ENCODE results near the gene BRD3OS. TPM values are rescaled to one million over a fixed set of nuclear protein-coding genes. Genes with fewer than 3 reads are reported as not detected.

BRD3OS gene
- total and polyA plus RNA-seq, 12 donors = 14.7 to 70.6 (median 22.0) TPM

DNA sequence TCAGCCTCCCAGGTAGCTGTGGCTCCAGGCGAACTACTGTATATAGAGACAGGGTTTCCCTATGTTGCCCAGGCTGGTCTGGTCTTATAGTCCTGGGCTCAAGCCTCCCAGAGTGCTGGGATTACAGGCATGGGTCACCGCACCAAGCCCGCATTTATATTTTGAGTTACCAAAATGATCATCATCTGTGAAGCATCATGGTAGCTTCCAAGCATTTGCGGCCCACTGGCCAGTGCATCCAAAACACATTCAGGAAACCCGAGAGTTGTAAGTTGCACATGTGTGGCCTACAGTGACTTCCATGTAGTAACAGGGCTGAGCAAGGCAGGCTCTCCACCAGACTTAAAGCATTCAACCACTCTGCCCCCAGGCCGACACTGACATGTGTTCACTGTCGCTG lies 2.3 kb downstream of the BRD3OS start:
- WGBS, 4 donors = 93 to 97% (median 97%) methylated on average over 7 of the region's 7 CpGs
- H3K4me3 ChIP-seq = no peak overlapping the region
- intact Hi-C loops (cut with DNase I) = loop anchor here (5.0 kb wide), 2 partner anchors 35 to 40 kb away; partner anchors contain the start of gene BRD3 (in 1 of the 2)
- peaks cover 6 to 20% of the 10 kb centered on the region in 2 donors for H3K4me1 ChIP-seq (replicated peaks in 1 of 2)
- TF ChIP-seq POLR2A (IDR thresholded peaks at IDR 0.05) = no peak
- TF ChIP-seq, protein P1, sequence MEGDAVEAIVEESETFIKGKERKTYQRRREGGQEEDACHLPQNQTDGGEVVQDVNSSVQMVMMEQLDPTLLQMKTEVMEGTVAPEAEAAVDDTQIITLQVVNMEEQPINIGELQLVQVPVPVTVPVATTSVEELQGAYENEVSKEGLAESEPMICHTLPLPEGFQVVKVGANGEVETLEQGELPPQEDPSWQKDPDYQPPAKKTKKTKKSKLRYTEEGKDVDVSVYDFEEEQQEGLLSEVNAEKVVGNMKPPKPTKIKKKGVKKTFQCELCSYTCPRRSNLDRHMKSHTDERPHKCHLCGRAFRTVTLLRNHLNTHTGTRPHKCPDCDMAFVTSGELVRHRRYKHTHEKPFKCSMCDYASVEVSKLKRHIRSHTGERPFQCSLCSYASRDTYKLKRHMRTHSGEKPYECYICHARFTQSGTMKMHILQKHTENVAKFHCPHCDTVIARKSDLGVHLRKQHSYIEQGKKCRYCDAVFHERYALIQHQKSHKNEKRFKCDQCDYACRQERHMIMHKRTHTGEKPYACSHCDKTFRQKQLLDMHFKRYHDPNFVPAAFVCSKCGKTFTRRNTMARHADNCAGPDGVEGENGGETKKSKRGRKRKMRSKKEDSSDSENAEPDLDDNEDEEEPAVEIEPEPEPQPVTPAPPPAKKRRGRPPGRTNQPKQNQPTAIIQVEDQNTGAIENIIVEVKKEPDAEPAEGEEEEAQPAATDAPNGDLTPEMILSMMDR (IDR thresholded peaks at IDR 0.05) = no peak
- H3K36me3 ChIP-seq (replicated peaks in 1 of 2) = peaks cover 0 to 35% of the 10 kb centered on the region in 2 donors
- no peaks in the 10 kb centered on the region for H3K9me3 ChIP-seq (replicated peaks in 1 of 3)
- peak in 1 of 7 donors; percentile 14 for DNase-seq
- no peaks in the 10 kb centered on the region for H3K27me3 ChIP-seq
- no peak overlapping the region for H3K27ac ChIP-seq

DNA sequence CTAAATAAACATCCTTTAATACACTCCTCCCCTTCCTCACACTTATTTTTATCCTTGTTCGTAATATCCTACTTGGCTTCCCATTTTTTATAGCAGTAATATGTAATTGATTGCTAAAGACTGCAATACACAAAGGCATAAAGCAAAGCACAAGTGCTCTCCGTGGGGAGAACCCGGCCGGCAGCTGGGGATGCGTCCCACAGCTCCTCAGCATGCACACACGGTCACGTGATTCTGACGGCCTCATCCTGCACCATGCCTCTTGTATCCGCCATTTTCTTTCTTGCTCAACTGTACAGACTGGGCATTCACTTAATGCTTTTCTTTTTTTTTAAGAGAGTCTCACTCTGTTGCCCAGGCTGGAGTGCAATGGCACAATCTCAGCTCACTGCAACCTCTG lies 2.8 kb downstream of the BRD3OS start:
- Histone ChIP-seq H3K4me1 (replicated peaks in 1 of 2) (peaks cover 6 to 20% of the 10 kb centered on the region in 2 donors), H3K4me3 (no peak overlapping the region), H3K27ac (no peak overlapping the region), H3K36me3 (replicated peaks in 1 of 2) (peaks cover 0 to 40% of the 10 kb centered on the region in 2 donors), H3K27me3 (no peaks in the 10 kb centered on the region), H3K9me3 (replicated peaks in 1 of 3) (no peaks in the 10 kb centered on the region)
- TF ChIP-seq, protein P1 (IDR thresholded peaks at IDR 0.05) = no peak
- intact Hi-C loops (cut with DNase I) = loop anchor here (5.0 kb wide), 2 partner anchors 34 to 39 kb away; partner anchors contain the start of gene BRD3 (in 1 of the 2)
- no peak for DNase-seq
- 91 to 95% (median 94%) methylated on average over 9 of the region's 9 CpGs for WGBS, 4 donors

DNA sequence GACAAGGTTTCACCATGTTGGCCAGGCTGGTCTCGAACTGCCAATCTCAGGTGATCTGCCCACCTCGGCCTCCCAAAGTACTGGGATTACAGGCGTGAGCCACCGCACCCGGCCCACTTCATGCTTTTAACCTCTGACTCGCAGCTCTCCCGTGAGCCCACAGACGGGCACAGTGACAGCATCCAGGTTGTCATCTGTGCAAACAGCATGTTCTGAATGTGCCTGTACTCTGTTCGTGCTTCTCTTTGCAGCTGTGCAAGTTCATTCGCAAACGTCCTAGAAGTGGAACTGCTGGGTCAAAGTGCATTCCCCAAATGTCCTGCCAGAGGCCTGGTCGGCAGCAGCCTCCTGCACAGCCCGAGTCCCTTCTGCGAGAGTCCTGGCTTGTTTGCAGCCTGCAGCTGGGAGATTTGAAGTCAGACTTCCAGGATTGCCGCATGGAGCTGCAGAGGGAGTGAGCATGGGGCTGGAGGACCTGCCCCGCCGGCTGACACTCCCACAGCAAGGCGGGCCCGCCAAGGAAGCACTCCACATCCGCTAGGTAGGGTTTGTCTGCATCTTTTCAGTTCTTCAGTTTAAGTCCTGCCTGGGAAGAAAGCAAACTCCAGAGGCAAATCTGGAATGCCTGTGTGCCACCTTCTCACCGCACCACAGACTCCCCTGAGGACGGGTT lies 3.4 kb downstream of the BRD3OS start:
- DNase-seq = no peak
- peaks cover 6 to 20% of the 10 kb centered on the region in 2 donors for H3K4me1 ChIP-seq (replicated peaks in 1 of 2)
- TF ChIP-seq POLR2A (IDR thresholded peaks at IDR 0.05) = no peak
- TF ChIP-seq, protein P1 (IDR thresholded peaks at IDR 0.05) = no peak
- no peaks in the 10 kb centered on the region for H3K27me3 ChIP-seq
- 86 to 91% (median 89%) methylated on average over 15 to 22 of the region's 22 CpGs for WGBS, 4 donors
- no peak overlapping the region for H3K27ac ChIP-seq
- intact Hi-C loops (cut with DNase I) = loop anchor here (5.0 kb wide), 2 partner anchors 34 to 39 kb away; partner anchors contain the start of gene BRD3 (in 1 of the 2)
- H3K4me3 ChIP-seq = no peak overlapping the region
- no peaks in the 10 kb centered on the region for H3K9me3 ChIP-seq (replicated peaks in 1 of 3)
- H3K36me3 ChIP-seq (replicated peaks in 1 of 2) = peaks cover 0 to 46% of the 10 kb centered on the region in 2 donors

DNA sequence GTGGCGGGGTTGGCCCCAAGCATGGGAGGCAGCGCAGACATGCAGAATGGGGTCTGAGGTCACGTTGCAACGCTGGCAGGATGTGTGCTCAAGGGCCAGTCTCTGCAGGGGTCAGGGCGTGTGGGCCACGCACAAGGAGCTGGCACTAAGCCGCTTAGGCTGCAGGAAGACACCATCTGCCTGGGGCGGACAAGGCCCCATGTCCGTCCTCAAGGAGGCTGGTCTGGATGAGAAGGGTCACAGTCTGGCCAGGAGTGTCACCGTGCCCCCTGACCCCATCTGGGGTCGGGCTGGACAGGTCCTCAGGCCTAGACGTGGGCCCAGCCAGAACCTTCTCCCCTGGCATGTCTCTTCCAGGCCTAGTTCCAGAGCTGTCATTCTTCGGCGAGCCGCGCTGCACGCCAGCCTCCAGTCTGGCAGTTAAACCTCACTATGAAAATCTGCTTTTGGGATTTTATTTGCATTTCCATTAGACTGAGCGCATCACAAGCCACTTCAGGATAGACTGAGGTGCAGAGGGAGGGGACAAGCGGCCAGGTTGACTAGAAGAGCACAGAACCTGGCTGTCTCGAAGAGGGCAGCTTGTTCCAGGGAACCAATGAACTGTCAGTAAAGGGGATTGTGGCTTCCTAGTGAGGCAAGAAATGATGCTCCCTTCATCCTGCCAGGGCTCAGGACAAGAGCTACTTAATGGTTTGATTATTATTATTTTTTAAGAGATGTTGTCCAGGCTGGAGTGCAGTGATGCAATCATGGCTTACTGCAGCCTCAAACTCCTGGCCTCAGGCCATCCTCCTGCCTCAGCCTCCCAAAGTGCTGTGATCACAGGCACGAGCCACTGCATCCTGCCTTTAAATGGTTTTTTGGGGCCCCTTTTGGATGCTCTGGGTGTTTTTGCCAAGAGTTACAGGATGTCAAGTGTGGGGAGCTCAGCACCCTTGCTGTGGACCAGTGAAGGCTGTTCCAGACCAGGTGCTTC lies 4.3 kb downstream of the BRD3OS start:
- no peaks in the 10 kb centered on the region for H3K9me3 ChIP-seq (replicated peaks in 1 of 3)
- peak in 2 of 7 donors; percentile 16 to 21 for DNase-seq
- H3K27me3 ChIP-seq = no peaks in the 10 kb centered on the region
- no peak overlapping the region for H3K4me3 ChIP-seq
- peaks cover 0 to 54% of the 10 kb centered on the region in 2 donors for H3K36me3 ChIP-seq (replicated peaks in 1 of 2)
- 87 to 94% (median 93%) methylated on average over 19 to 21 of the region's 21 CpGs for WGBS, 4 donors
- H3K27ac ChIP-seq = no peak overlapping the region
- TF ChIP-seq POLR2A (IDR thresholded peaks at IDR 0.05) = no peak
- TF ChIP-seq, protein P1 (IDR thresholded peaks at IDR 0.05) = no peak
- intact Hi-C loops (cut with DNase I) = loop anchor here (5.0 kb wide), 2 partner anchors 33 to 38 kb away; partner anchors contain the start of gene BRD3 (in 1 of the 2)
- peaks cover 6 to 15% of the 10 kb centered on the region in 2 donors for H3K4me1 ChIP-seq (replicated peaks in 1 of 2)

All from adrenal gland (tissue), 12 donors.